Upper lobe of left lung (tissue), 6 donors: ENCODE data around the gene PSMG4. TPM values are rescaled to one million over a fixed set of nuclear protein-coding genes. Genes with fewer than 3 reads are reported as not detected.

ENCODE experiments used
- ATAC-seq, 2 donors: fragments of 200-7000 bp; cut with Tn5 transposase; one replicate each; pipeline ENCODE4 v1.9.1; 2022; ENCODE audit warnings: mild to moderate bottlenecking in 2 of 2, moderate library complexity in 2 of 2; ENCODE audit not compliant: low FRiP score in 2 of 2
- DNase-seq, 2 donors: peaks; one replicate each; pipeline ENCODE4 v3.0.0-alpha.2; 2019 to 2020
- H3K27ac ChIP-seq, 4 donors: fragments of 200-600 bp; sonication (generic); one replicate each; pipeline ENCODE4 v1.5.1; 2016 to 2019
- H3K27me3 ChIP-seq, 4 donors: fragments of 200-600 bp; sonication (generic); one replicate each; pipeline ENCODE4 v1.5.1; 2017 to 2019
- H3K36me3 ChIP-seq, 4 donors: fragments of 200-600 bp; sonication (generic); one replicate each; pipeline ENCODE4 v1.5.1; 2016 to 2019
- H3K4me1 ChIP-seq, 4 donors: fragments of 200-600 bp; sonication (generic); one replicate each; pipeline ENCODE4 v1.5.1; 2018 to 2019
- H3K4me3 ChIP-seq, 4 donors: fragments of 200-600 bp; sonication (generic); one replicate each; pipeline ENCODE4 v1.5.1; 2017 to 2019; ENCODE audit warnings: mild to moderate bottlenecking in 2 of 4, moderate library complexity in 1 of 4
- H3K9me3 ChIP-seq, 4 donors: fragments of 200-600 bp; sonication (generic); one replicate each; pipeline ENCODE4 v1.5.1; 2018 to 2019
- CTCF ChIP-seq, 6 experiments: fragments of 450-650 bp in 4 of 6; fragments of 200-600 bp in 2 of 6; sonication (generic) in 2 of 6; IDR thresholded peaks; one replicate each; pipeline ENCODE4 v1.5.1; 2016 to 2019; ENCODE audit warnings: antibody characterized with exemption in 6 of 6
- EP300 ChIP-seq, 4 donors: sonication (generic); formaldehyde crosslinking; IDR thresholded peaks; one replicate each; pipeline ENCODE4 v1.5.1; 2017; ENCODE audit warnings: antibody characterized with exemption in 4 of 4, control low read depth in 2 of 4
- POLR2A ChIP-seq, 4 donors: fragments of 450-650 bp; IDR thresholded peaks; one replicate each; pipeline ENCODE4 v1.5.1; 2016 to 2017; ENCODE audit warnings: antibody characterized with exemption in 4 of 4, mild to moderate bottlenecking in 2 of 4
- POLR2AphosphoS5 ChIP-seq, 2 donors: sonication (generic); formaldehyde crosslinking; IDR thresholded peaks; one replicate each; pipeline ENCODE4 v1.5.1; 2017; ENCODE audit warnings: antibody characterized with exemption in 2 of 2
- WGBS, 2 donors: methylation state at CpG; one replicate each; pipeline ENCODE4 v1.1.5; 2017 to 2018; 5-methylcytosine and 5-hydroxymethylcytosine counted together
- total RNA-seq, 6 donors: library from RNA; depleted of rRNA in 4 of 6; stranded (reverse); fragments of >200 nt in 4 of 6; gene quantifications; one replicate each; pipeline versions ENCODE4 v1.1.0 to v1.2.1, GENCODE V29; 2016 to 2021
- donor health status: DM: no; HTN: no; CAD: no; lungs with moderate emphysema.
- donor health status: DM: no; HTN: yes; CAD: no; lungs with severe emphysema.

PSMG4 gene
- total RNA-seq, 6 donors from 2014 or later: 17.0 to 24.5 (median 22.9) TPM

- peak overlapping the region in 1 of 4 donors; percentile 6 for H3K4me3 ChIP-seq
- no peak overlapping the region for H3K27ac ChIP-seq
- H3K4me1 ChIP-seq: peaks cover 17 to 44% (median 25%) of the 10 kb centered on the region in 4 donors
These were observed 2.2 kb downstream of the PSMG4 start for GRCh38 chr6:3260772-3261517.

GRCh38 chr6:3261518-3261820 is 2.7 kb downstream of the PSMG4 start:
- TF ChIP-seq CTCF (IDR thresholded peaks at IDR 0.05) (no peak), EP300 (IDR thresholded peaks at IDR 0.05) (no peak), POLR2AphosphoS5 (IDR thresholded peaks at IDR 0.05) (no peak), POLR2A (IDR thresholded peaks at IDR 0.05) (no peak)
- DNase-seq (no peak), ATAC-seq (no peak)
- 54 to 85% methylated on average over 5 to 6 of the region's 6 CpGs for WGBS, 2 donors
- no peaks in the 10 kb centered on the region for H3K9me3 ChIP-seq
- no peak overlapping the region for H3K4me3 ChIP-seq
- H3K4me1 ChIP-seq: peaks cover 17 to 44% (median 25%) of the 10 kb centered on the region in 4 donors
- H3K27me3 ChIP-seq: no peaks in the 10 kb centered on the region
- H3K36me3 ChIP-seq: peaks cover 0 to 19% (median 13%) of the 10 kb centered on the region in 4 donors
- no peak overlapping the region for H3K27ac ChIP-seq

More at GRCh38 chr6:3260772-3261517, 2.2 kb downstream of the PSMG4 start:
- 75 to 78% methylated on average over 17 of the region's 17 CpGs for WGBS, 2 donors
- Histone ChIP-seq H3K36me3 (peaks cover 0 to 19% (median 13%) of the 10 kb centered on the region in 4 donors), H3K27me3 (no peaks in the 10 kb centered on the region), H3K9me3 (no peaks in the 10 kb centered on the region)
- DNase-seq: no peak
- ATAC-seq: no peak
- TF ChIP-seq POLR2A (IDR thresholded peaks at IDR 0.05): no peak
- TF ChIP-seq POLR2AphosphoS5 (IDR thresholded peaks at IDR 0.05): no peak
- no peak for TF ChIP-seq EP300 (IDR thresholded peaks at IDR 0.05)
- no peak for TF ChIP-seq CTCF (IDR thresholded peaks at IDR 0.05)

DNA sequence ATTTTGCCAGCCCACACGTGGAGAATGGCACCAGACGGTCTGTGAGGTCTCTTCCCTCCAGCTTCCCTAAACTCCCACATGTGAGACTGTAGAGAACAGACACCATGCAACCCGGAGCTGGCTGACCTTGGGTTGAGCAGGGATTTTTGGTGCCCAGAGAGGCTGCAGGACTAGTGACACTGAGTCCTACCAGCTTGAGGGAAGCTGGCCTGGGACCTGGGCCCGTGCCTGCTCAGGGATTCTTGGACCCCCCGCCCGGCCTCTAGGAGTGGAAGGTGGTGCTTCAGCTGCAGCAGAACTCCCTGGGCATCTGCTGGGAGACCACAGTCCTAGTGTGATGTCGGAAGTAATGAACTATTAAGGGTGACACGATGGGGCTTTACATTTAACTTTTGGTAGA is 3.2 kb downstream of the PSMG4 start:
- Histone ChIP-seq H3K36me3 (peaks cover 0 to 19% (median 13%) of the 10 kb centered on the region in 4 donors), H3K27ac (no peak overlapping the region), H3K4me3 (no peak overlapping the region), H3K27me3 (no peaks in the 10 kb centered on the region), H3K4me1 (peaks cover 17 to 44% (median 25%) of the 10 kb centered on the region in 4 donors), H3K9me3 (no peaks in the 10 kb centered on the region)
- no peak for ATAC-seq
- WGBS, 2 donors: 68 to 83% methylated on average over 6 to 8 of the region's 8 CpGs
- no peak for DNase-seq
- no peak for TF ChIP-seq EP300 (IDR thresholded peaks at IDR 0.05)
- TF ChIP-seq POLR2A (IDR thresholded peaks at IDR 0.05): no peak
- TF ChIP-seq POLR2AphosphoS5 (IDR thresholded peaks at IDR 0.05): no peak
- TF ChIP-seq CTCF (IDR thresholded peaks at IDR 0.05): no peak

DNA sequence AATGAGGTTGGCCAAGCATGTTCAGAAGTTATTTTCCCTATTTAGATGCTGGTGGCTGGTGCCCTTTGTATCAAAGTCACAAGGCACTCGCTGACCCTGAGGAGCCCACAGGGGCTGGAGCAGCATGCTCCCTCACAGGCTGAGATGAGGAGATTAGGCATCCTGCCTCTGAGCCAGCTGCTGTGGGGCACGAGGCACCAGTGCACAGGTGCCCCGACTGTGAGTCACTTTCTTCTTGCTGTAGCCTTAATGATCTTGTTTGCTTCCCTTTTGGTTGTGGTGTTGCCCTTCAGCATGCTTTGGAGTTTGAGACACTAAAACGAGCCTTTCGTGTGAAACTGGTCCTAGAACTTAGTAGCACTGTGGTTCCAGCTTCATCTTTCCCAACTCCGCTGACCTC is 4.3 kb downstream of the PSMG4 start:
- 89 to 93% methylated on average over 6 of the region's 6 CpGs for WGBS, 2 donors
- no peak for DNase-seq
- Histone ChIP-seq H3K27ac (no peak overlapping the region), H3K4me1 (peaks cover 17 to 44% (median 28%) of the 10 kb centered on the region in 4 donors), H3K36me3 (peaks cover 0 to 28% (median 13%) of the 10 kb centered on the region in 4 donors), H3K27me3 (no peaks in the 10 kb centered on the region), H3K9me3 (no peaks in the 10 kb centered on the region), H3K4me3 (no peak overlapping the region)
- TF ChIP-seq POLR2AphosphoS5 (IDR thresholded peaks at IDR 0.05): no peak
- no peak for TF ChIP-seq POLR2A (IDR thresholded peaks at IDR 0.05)
- TF ChIP-seq CTCF (IDR thresholded peaks at IDR 0.05): no peak
- TF ChIP-seq EP300 (IDR thresholded peaks at IDR 0.05): no peak
- ATAC-seq: no peak

DNA sequence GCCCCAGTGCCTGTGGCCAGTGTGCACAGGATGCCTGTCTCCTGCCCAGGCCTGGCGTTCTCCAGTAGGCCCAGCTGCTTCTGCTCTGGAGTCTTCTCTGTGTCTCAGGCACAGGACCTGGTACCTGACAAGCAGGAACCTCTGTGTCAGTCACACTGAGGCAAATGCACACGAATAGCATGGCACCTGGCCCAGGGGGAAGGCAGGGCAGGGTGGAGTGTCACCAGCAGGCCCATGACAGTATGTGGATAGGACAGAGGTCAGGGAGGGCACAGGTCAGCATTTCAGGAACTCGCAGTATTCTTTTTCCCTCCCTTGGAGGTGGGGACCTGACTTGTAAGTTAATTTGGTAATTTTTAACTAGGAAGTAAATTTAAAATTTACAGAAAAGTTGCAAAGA is 5.6 kb downstream of the PSMG4 start:
- H3K36me3 ChIP-seq: peaks cover 0 to 40% (median 18%) of the 10 kb centered on the region in 4 donors
- no peak overlapping the region for H3K27ac ChIP-seq
- H3K4me1 ChIP-seq: peaks cover 12 to 39% (median 24%) of the 10 kb centered on the region in 4 donors
- DNase-seq: no peak
- no peaks in the 10 kb centered on the region for H3K9me3 ChIP-seq
- no peak overlapping the region for H3K4me3 ChIP-seq
- ATAC-seq: no peak
- WGBS, 2 donors: 65 to 81% methylated on average over 2 to 3 of the region's 3 CpGs
- TF ChIP-seq EP300 (IDR thresholded peaks at IDR 0.05) (no peak), CTCF (IDR thresholded peaks at IDR 0.05) (peak in 1 of 6 experiments; percentile 8)
- H3K27me3 ChIP-seq: no peaks in the 10 kb centered on the region
